OCI-LY1 (cell line): ENCODE results near the gene ITSN1.

ENCODE experiments used
- EZH2 ChIP-seq: fragments of 200-600 bp; sonication (generic), shearing (Covaris generic); IDR thresholded peaks from 2 replicates; pipeline ENCODE4 v1.8.0; 2017; ENCODE audit warnings: borderline replicate concordance, mixed run types, mild to moderate bottlenecking, antibody characterized with exemption, low read length, moderate library complexity, mixed read lengths
- TF ChIP-seq, protein P1 (sequence below): fragments of 200-600 bp; sonication (generic), shearing (Covaris generic); IDR thresholded peaks from 2 replicates; pipeline ENCODE4 v1.5.1; 2017; ENCODE audit warnings: mild to moderate bottlenecking, antibody characterized with exemption, low read length, moderate library complexity, mixed read lengths

DNA sequence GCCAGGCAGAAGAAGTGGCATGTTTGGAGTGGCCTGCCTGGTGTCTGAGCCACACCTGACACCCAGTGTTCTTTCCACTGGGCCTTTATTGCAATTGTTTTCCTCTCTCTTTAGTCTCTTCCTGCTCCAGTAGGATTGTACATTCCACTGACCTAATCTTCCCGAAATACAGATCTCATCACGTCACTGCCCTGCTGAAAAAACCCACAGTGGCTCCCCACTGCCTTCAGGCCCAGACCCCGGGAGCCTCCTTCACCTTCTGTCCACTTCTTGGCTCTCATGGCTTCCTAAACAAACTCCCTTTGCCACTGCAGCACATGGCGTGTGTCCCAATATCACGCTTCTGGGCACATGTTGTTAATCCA, 298.6 kb downstream of the ITSN1 start:
- TF ChIP-seq, protein P1, sequence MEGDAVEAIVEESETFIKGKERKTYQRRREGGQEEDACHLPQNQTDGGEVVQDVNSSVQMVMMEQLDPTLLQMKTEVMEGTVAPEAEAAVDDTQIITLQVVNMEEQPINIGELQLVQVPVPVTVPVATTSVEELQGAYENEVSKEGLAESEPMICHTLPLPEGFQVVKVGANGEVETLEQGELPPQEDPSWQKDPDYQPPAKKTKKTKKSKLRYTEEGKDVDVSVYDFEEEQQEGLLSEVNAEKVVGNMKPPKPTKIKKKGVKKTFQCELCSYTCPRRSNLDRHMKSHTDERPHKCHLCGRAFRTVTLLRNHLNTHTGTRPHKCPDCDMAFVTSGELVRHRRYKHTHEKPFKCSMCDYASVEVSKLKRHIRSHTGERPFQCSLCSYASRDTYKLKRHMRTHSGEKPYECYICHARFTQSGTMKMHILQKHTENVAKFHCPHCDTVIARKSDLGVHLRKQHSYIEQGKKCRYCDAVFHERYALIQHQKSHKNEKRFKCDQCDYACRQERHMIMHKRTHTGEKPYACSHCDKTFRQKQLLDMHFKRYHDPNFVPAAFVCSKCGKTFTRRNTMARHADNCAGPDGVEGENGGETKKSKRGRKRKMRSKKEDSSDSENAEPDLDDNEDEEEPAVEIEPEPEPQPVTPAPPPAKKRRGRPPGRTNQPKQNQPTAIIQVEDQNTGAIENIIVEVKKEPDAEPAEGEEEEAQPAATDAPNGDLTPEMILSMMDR: no peak
- TF ChIP-seq EZH2: no peak
